ENCODE results near the gene FAM236D.
"Not testable (repeated sequence)": the region's sequence is repeated elsewhere in the genome, so short reads cannot be mapped to it uniquely, and the experiment has no call there.

Gene FAM236D

GRCh38 chrX:72808110-72808509, at the start of gene FAM236D:
Gene FAM236D (minus strand): TSS chrX:72808210. CDS start chrX:72808110, 100 bp downstream.
- H3K36me3 ChIP-seq; H3K27me3 ChIP-seq (ENCODE audit: insufficient read depth, low read depth, severe bottlenecking); H3K4me3 ChIP-seq (ENCODE audit: low read depth, low read length); DNase-seq; H3K27ac ChIP-seq; H3K9me3 ChIP-seq (ENCODE audit: severe bottlenecking): not testable (repeated sequence)

- H3K27ac ChIP-seq; H3K9me3 ChIP-seq (ENCODE audit: severe bottlenecking); DNase-seq; H3K36me3 ChIP-seq; H3K27me3 ChIP-seq (ENCODE audit: insufficient read depth, low read depth, severe bottlenecking); H3K4me3 ChIP-seq (ENCODE audit: low read depth, low read length): not testable (repeated sequence)
These were observed 29.5 kb upstream of the FAM236D start for GRCh38 chrX:72837532-72837931.

DNA sequence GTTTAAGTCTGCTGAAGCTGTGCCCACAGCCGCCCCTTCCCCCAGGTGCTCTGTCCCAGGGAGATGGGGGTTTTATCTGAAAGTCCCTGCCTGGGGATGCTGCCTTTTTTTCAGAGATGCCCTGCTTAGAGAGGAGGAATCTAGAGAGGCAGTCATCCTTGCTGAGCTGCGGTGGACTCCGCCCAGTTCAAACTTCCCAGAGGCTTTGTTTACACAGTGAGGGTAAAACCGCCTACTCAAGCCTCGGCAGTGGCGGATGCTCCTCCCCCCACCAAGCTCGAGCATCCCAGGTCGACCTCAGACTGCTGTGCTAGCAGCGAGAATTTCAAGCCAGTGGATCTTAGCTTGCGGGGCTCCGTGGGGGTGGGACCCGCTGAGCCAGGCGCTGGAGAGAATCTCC, 22.7 kb upstream of the FAM236D start:
- H3K9me3 ChIP-seq (ENCODE audit: severe bottlenecking); H3K36me3 ChIP-seq; H3K27me3 ChIP-seq (ENCODE audit: insufficient read depth, low read depth, severe bottlenecking); H3K27ac ChIP-seq; DNase-seq; H3K4me3 ChIP-seq (ENCODE audit: low read depth, low read length): not testable (repeated sequence)

- H3K27ac ChIP-seq; H3K9me3 ChIP-seq (ENCODE audit: severe bottlenecking); H3K36me3 ChIP-seq; H3K4me3 ChIP-seq (ENCODE audit: low read depth, low read length); H3K27me3 ChIP-seq (ENCODE audit: insufficient read depth, low read depth, severe bottlenecking): not testable (repeated sequence)
- peak; percentile 0 for DNase-seq
These were observed 17.6 kb downstream of the FAM236D start for GRCh38 chrX:72790390-72790789.

GRCh38 chrX:72788142-72788541, 19.9 kb downstream of the FAM236D start:
- not testable (repeated sequence) for H3K4me3 ChIP-seq (ENCODE audit: low read depth, low read length); DNase-seq; H3K27ac ChIP-seq; H3K9me3 ChIP-seq (ENCODE audit: severe bottlenecking); H3K27me3 ChIP-seq (ENCODE audit: insufficient read depth, low read depth, severe bottlenecking); H3K36me3 ChIP-seq

GRCh38 chrX:72783964-72784363, 24.0 kb downstream of the FAM236D start:
- H3K27ac ChIP-seq; H3K36me3 ChIP-seq; H3K9me3 ChIP-seq (ENCODE audit: severe bottlenecking); H3K4me3 ChIP-seq (ENCODE audit: low read depth, low read length); DNase-seq; H3K27me3 ChIP-seq (ENCODE audit: insufficient read depth, low read depth, severe bottlenecking): not testable (repeated sequence)

- H3K36me3 ChIP-seq; H3K9me3 ChIP-seq (ENCODE audit: severe bottlenecking); H3K4me3 ChIP-seq (ENCODE audit: low read depth, low read length); H3K27ac ChIP-seq; DNase-seq; H3K27me3 ChIP-seq (ENCODE audit: insufficient read depth, low read depth, severe bottlenecking): not testable (repeated sequence)
These were observed 24.6 kb downstream of the FAM236D start for GRCh38 chrX:72783365-72783936.

DNA sequence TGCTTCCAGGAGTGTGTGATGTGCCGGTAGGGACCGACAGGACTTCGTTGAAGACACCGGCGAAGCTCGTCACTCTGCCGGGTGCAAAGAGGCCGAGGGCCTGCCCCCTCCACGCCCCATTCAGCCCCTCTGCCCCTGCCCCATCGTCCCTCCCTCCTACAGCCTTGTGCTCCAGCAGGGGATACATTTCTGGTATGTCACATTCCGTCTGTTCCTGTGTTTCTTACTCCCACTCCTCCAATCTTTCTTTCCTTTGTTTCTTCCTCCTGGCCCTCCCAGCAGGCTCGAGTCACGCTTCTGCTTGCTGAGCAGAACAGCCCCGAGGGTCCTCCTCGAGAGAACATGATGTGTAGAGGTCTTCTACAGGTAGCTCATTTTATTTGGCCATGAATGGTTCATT, 25.4 kb downstream of the FAM236D start, which contains the start of gene FAM236B:
Gene FAM236B (minus strand): TSS at position 101 of the 400 bp plus-strand sequence. CDS start 100 bp downstream, at position 1.
- DNase-seq; H3K27me3 ChIP-seq (ENCODE audit: insufficient read depth, low read depth, severe bottlenecking); H3K27ac ChIP-seq; H3K9me3 ChIP-seq (ENCODE audit: severe bottlenecking); H3K4me3 ChIP-seq (ENCODE audit: low read depth, low read length); H3K36me3 ChIP-seq: not testable (repeated sequence)

DNA sequence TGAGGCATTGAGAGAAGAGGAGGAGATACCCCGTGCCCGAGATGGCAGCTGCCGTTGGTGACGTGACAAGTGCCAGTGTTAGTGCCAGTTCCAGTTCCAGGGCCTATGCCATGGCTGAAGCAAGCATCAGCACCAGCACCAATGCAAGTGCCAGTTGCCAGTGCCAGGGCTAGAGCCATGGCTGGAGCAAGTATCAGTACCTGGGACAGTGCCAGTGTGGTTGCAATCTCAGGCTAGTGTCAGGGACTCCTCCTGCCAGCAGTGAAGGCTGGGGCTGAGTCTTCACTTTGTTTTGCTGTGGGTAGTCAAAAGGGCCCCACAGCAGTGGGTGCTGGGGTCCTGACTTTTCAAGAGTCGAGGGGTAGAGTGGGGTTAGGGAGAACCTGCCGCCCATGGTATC, 29.9 kb downstream of the FAM236D start:
- not testable (repeated sequence) for DNase-seq; H3K4me3 ChIP-seq (ENCODE audit: low read depth, low read length); H3K9me3 ChIP-seq (ENCODE audit: severe bottlenecking); H3K27ac ChIP-seq; H3K27me3 ChIP-seq (ENCODE audit: insufficient read depth, low read depth, severe bottlenecking); H3K36me3 ChIP-seq

GRCh38 chrX:72777467-72777790, 30.6 kb downstream of the FAM236D start:
- not testable (repeated sequence) for H3K4me3 ChIP-seq (ENCODE audit: low read depth, low read length); H3K9me3 ChIP-seq (ENCODE audit: severe bottlenecking); H3K27me3 ChIP-seq (ENCODE audit: insufficient read depth, low read depth, severe bottlenecking); DNase-seq; H3K27ac ChIP-seq; H3K36me3 ChIP-seq

DNA sequence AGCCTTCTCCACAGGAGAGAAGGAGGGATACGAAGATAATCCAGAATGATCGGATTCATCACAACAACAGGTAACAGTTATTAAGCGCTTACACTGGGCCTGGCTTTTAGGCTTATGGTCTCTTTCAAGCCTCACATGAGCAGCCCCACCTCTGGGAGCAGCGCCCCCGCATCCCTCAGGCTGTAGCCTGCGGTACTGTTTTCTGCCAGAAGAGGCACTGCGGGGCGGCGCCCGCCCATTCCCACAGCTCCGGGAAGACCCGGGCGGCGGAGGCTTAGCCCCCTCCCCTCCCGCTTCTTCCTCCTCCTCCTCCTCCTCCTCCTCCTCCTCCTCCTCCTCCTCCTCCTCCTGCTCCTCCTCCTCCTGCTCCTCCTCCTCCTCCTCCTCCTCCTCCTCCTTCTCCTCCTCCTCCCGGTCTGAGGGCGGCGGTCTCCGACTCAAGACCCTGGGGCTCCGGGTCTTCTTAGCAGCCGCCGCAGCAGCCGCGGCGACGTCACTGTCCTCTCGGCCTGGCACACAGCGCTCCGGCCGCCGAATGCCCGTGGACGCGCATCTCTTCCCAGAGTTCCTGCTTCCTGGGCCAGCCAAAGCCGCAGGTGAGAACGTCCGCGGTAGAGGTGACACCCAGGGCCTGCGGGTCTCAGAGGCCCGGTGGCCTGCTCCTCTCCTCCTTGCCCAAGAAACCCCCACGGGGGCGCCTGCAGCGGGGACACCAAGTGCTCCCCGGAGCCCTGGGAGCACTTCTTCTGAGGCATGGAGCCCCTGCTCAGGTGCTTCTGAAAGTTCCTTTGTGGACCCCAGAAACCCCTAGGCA, 31.1 kb downstream of the FAM236D start, which contains the start of gene DMRTC1B:
Gene DMRTC1B (plus strand): TSS at position 238 of the 814 bp plus-strand sequence. CDS start 68,246 bp downstream, outside the sequence.
- not testable (repeated sequence) for H3K9me3 ChIP-seq (ENCODE audit: severe bottlenecking); H3K4me3 ChIP-seq (ENCODE audit: low read depth, low read length); H3K36me3 ChIP-seq; H3K27ac ChIP-seq; H3K27me3 ChIP-seq (ENCODE audit: insufficient read depth, low read depth, severe bottlenecking); DNase-seq

DNA sequence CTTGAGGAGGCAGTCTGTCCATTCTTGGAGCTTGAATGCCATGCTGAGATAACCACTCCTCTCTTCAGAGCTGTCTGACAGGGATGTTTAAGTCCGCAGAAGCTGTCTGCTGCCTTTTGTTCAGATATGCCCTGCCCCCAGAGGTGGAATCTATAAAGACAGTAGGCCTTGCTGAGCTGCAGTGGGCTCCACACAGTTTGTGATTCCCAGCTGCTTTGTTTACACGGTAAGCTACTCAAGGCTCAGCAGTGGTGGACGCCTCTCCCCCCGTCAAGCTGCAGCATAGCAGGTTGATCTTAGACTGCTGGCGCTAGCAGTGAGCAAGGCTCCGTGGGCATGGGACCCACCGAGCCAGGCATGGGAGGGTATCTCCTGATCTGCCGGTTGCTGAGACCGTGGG, 47.6 kb downstream of the FAM236D start:
- not testable (repeated sequence) for H3K36me3 ChIP-seq; DNase-seq; H3K9me3 ChIP-seq (ENCODE audit: severe bottlenecking); H3K27ac ChIP-seq; H3K4me3 ChIP-seq (ENCODE audit: low read depth, low read length); H3K27me3 ChIP-seq (ENCODE audit: insufficient read depth, low read depth, severe bottlenecking)
